Measurements from ENCODE around the gene INO80E. TPM values are rescaled to one million over a fixed set of nuclear protein-coding genes. Genes with fewer than 3 reads are reported as not detected.

INO80E gene
- total and polyA plus RNA-seq, 7 experiments from 2014 or later, result 4.3 to 141 (median 72.5) TPM

GRCh38 chr16:29984764-29985147 lies 11.3 kb upstream of the INO80E start:
- ATAC-seq (no peak), DNase-seq (no peak)
- ChIA-PET CTCF (no interaction called here), POLR2A (interaction anchor here (0.8 kb wide), 1 partner anchor 110 kb away, joined by 3 read pairs; no protein-coding TSS in a partner anchor)
- Mint-ChIP-seq H3K36me3 (peaks cover 14 to 53% (median 20%) of the 10 kb centered on the region in 5 donors), H3K9me3 (no peaks in the 10 kb centered on the region), H3K27ac (no peak overlapping the region), H3K27me3 (no peaks in the 10 kb centered on the region), H3K4me1 (peaks cover 0 to 4% (median 0%) of the 10 kb centered on the region in 7 donors), H3K4me3 (no peak overlapping the region)
- H3K9me3 ChIP-seq (ENCODE audit: control insufficient read depth in 2 of 3, low read length in 3 of 3), result no peaks in the 10 kb centered on the region
- no peaks in the 10 kb centered on the region for H3K27me3 ChIP-seq (ENCODE audit: control insufficient read depth in 2 of 2, insufficient read depth in 2 of 2, low read length in 2 of 2)
- intact Hi-C loops (cut with micrococcal nuclease), result no loop called here
- peaks cover 7 to 97% (median 14%) of the 10 kb centered on the region in 3 experiments for H3K36me3 ChIP-seq (ENCODE audit: control insufficient read depth in 2 of 3, insufficient read depth in 3 of 3, low read length in 3 of 3)
- no peak overlapping the region for H3K27ac ChIP-seq (ENCODE audit: low read depth, low read length)
- no peak overlapping the region for H3K4me3 ChIP-seq (ENCODE audit: low read length)
- H3K4me1 ChIP-seq (ENCODE audit: control insufficient read depth in 2 of 2, insufficient read depth in 2 of 2, low read length in 2 of 2), result no peaks in the 10 kb centered on the region

DNA sequence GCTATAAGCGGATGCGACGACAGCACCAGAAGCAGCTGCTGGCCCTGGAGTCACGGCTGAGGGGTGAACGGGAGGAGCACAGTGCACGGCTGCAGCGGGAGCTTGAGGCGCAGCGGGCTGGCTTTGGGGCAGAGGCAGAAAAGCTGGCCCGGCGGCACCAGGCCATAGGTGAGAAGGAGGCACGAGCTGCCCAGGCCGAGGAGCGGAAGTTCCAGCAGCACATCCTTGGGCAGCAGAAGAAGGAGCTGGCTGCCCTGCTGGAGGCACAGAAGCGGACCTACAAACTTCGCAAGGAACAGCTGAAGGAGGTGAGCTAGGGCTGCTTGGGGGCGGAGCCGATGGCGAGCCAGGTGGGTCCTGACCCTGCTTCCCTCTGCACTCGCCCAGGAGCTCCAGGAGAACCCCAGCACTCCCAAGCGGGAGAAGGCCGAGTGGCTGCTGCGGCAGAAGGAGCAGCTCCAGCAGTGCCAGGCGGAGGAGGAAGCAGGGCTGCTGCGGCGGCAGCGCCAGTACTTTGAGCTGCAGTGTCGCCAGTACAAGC lies 10.7 kb upstream of the INO80E start:
- peaks cover 0 to 3% (median 0%) of the 10 kb centered on the region in 7 donors for H3K4me1 Mint-ChIP-seq
- no peaks in the 10 kb centered on the region for H3K9me3 ChIP-seq (ENCODE audit: control insufficient read depth in 2 of 3, low read length in 3 of 3)
- H3K9me3 Mint-ChIP-seq, result no peaks in the 10 kb centered on the region
- H3K4me1 ChIP-seq (ENCODE audit: control insufficient read depth in 2 of 2, insufficient read depth in 2 of 2, low read length in 2 of 2), result no peaks in the 10 kb centered on the region
- no peak overlapping the region for H3K4me3 Mint-ChIP-seq
- peaks cover 1 to 97% (median 11%) of the 10 kb centered on the region in 3 experiments for H3K36me3 ChIP-seq (ENCODE audit: control insufficient read depth in 2 of 3, insufficient read depth in 3 of 3, low read length in 3 of 3)
- no peaks in the 10 kb centered on the region for H3K27me3 ChIP-seq (ENCODE audit: control insufficient read depth in 2 of 2, insufficient read depth in 2 of 2, low read length in 2 of 2)
- H3K27ac ChIP-seq (ENCODE audit: low read depth, low read length), result no peak overlapping the region
- H3K36me3 Mint-ChIP-seq, result peaks cover 14 to 51% (median 21%) of the 10 kb centered on the region in 5 donors
- intact Hi-C loops (cut with micrococcal nuclease), result no loop called here
- H3K27me3 Mint-ChIP-seq, result no peaks in the 10 kb centered on the region
- ChIA-PET POLR2A (no interaction called here), CTCF (interaction anchor here (0.6 kb wide), 2 partner anchors 87 to 256 kb away, joined by 3 to 8 read pairs; no protein-coding TSS in a partner anchor)
- no peak for DNase-seq
- no peak overlapping the region for H3K4me3 ChIP-seq (ENCODE audit: low read length)
- no peak overlapping the region for H3K27ac Mint-ChIP-seq
- ATAC-seq, result no peak

GRCh38 chr16:29986231-29986630 lies 9.8 kb upstream of the INO80E start:
- H3K9me3 Mint-ChIP-seq, result no peaks in the 10 kb centered on the region
- no peaks in the 10 kb centered on the region for H3K9me3 ChIP-seq (ENCODE audit: control insufficient read depth in 2 of 3, low read length in 3 of 3)
- H3K4me3 ChIP-seq (ENCODE audit: low read length), result no peak overlapping the region
- H3K27me3 Mint-ChIP-seq, result no peaks in the 10 kb centered on the region
- H3K4me1 Mint-ChIP-seq, result no peaks in the 10 kb centered on the region
- ChIA-PET POLR2A (interaction anchor here (0.9 to 1.8 kb wide), 2 partner anchors 9 to 25 kb away, joined by 3 to 6 read pairs; partner anchors contain the start of genes HIRIP3 and TMEM219), CTCF (interaction anchor here (0.6 kb wide), 1 partner anchor 88 kb away, joined by 8 read pairs; no protein-coding TSS in a partner anchor)
- ATAC-seq, result no peak
- H3K36me3 Mint-ChIP-seq, result peaks cover 14 to 48% (median 23%) of the 10 kb centered on the region in 5 donors
- H3K4me1 ChIP-seq (ENCODE audit: control insufficient read depth in 2 of 2, insufficient read depth in 2 of 2, low read length in 2 of 2), result no peaks in the 10 kb centered on the region
- no peak overlapping the region for H3K4me3 Mint-ChIP-seq
- DNase-seq, result no peak
- no peaks in the 10 kb centered on the region for H3K27me3 ChIP-seq (ENCODE audit: control insufficient read depth in 2 of 2, insufficient read depth in 2 of 2, low read length in 2 of 2)
- no peak overlapping the region for H3K27ac Mint-ChIP-seq
- intact Hi-C loops (cut with micrococcal nuclease), result no loop called here
- H3K27ac ChIP-seq (ENCODE audit: low read depth, low read length), result no peak overlapping the region
- peaks cover 0 to 98% (median 4%) of the 10 kb centered on the region in 3 experiments for H3K36me3 ChIP-seq (ENCODE audit: control insufficient read depth in 2 of 3, insufficient read depth in 3 of 3, low read length in 3 of 3)

GRCh38 chr16:29986931-29987330 lies 9.1 kb upstream of the INO80E start:
- Histone ChIP-seq H3K9me3 (ENCODE audit: control insufficient read depth in 2 of 3, low read length in 3 of 3) (no peaks in the 10 kb centered on the region), H3K36me3 (ENCODE audit: control insufficient read depth in 2 of 3, insufficient read depth in 3 of 3, low read length in 3 of 3) (peaks cover 0 to 98% (median 0%) of the 10 kb centered on the region in 3 experiments), H3K27me3 (ENCODE audit: control insufficient read depth in 2 of 2, insufficient read depth in 2 of 2, low read length in 2 of 2) (no peaks in the 10 kb centered on the region), H3K4me3 (ENCODE audit: low read length) (no peak overlapping the region), H3K4me1 (ENCODE audit: control insufficient read depth in 2 of 2, insufficient read depth in 2 of 2, low read length in 2 of 2) (no peaks in the 10 kb centered on the region), H3K27ac (ENCODE audit: low read depth, low read length) (no peak overlapping the region)
- H3K27me3 Mint-ChIP-seq, result no peaks in the 10 kb centered on the region
- intact Hi-C loops (cut with micrococcal nuclease), result no loop called here
- H3K27ac Mint-ChIP-seq, result no peak overlapping the region
- H3K4me1 Mint-ChIP-seq, result no peaks in the 10 kb centered on the region
- ChIA-PET CTCF (interaction anchor here (0.5 to 0.6 kb wide), 2 partner anchors 88 to 228 kb away, joined by 3 to 7 read pairs; no protein-coding TSS in a partner anchor), POLR2A (interaction anchor here (0.9 to 1.8 kb wide), 2 partner anchors 9 to 25 kb away, joined by 3 to 6 read pairs; partner anchors contain the start of genes HIRIP3 and TMEM219)
- DNase-seq (no peak), ATAC-seq (no peak)
- no peaks in the 10 kb centered on the region for H3K9me3 Mint-ChIP-seq
- no peak overlapping the region for H3K4me3 Mint-ChIP-seq
- peaks cover 14 to 45% (median 21%) of the 10 kb centered on the region in 5 donors for H3K36me3 Mint-ChIP-seq

DNA sequence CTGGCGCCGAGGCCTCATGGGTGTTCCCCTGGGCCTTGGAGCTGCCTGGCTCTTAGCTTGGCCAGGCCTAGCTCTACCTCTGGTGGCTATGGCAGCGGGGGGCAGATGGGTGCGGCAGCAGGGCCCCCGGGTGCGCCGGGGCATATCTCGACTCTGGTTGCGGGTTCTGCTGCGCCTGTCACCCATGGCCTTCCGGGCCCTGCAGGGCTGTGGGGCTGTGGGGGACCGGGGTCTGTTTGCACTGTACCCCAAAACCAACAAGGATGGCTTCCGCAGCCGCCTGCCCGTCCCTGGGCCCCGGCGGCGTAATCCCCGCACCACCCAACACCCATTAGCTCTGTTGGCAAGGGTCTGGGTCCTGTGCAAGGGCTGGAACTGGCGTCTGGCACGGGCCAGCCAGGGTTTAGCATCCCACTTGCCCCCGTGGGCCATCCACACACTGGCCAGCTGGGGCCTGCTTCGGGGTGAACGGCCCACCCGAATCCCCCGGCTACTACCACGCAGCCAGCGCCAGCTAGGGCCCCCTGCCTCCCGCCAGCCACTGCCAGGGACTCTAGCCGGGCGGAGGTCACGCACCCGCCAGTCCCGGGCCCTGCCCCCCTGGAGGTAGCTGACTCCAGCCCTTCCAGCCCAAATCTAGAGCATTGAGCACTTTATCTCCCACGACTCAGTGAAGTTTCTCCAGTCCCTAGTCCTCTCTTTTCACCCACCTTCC lies 8.5 kb upstream of the INO80E start:
- Histone ChIP-seq H3K27ac (ENCODE audit: low read depth, low read length) (no peak overlapping the region), H3K36me3 (ENCODE audit: control insufficient read depth in 2 of 3, insufficient read depth in 3 of 3, low read length in 3 of 3) (peaks cover 0 to 98% (median 0%) of the 10 kb centered on the region in 3 experiments), H3K9me3 (ENCODE audit: control insufficient read depth in 2 of 3, low read length in 3 of 3) (no peaks in the 10 kb centered on the region), H3K4me1 (ENCODE audit: control insufficient read depth in 2 of 2, insufficient read depth in 2 of 2, low read length in 2 of 2) (no peaks in the 10 kb centered on the region), H3K4me3 (ENCODE audit: low read length) (no peak overlapping the region), H3K27me3 (ENCODE audit: control insufficient read depth in 2 of 2, insufficient read depth in 2 of 2, low read length in 2 of 2) (no peaks in the 10 kb centered on the region)
- ChIA-PET CTCF (interaction anchor here (0.5 to 0.6 kb wide), 2 partner anchors 89 to 229 kb away, joined by 3 to 7 read pairs; no protein-coding TSS in a partner anchor), POLR2A (interaction anchor here (0.9 to 1.8 kb wide), 2 partner anchors 8 to 26 kb away, joined by 3 to 6 read pairs; partner anchors contain the start of genes HIRIP3 and TMEM219)
- peaks cover 14 to 41% (median 21%) of the 10 kb centered on the region in 5 donors for H3K36me3 Mint-ChIP-seq
- no peak overlapping the region for H3K4me3 Mint-ChIP-seq
- peak overlapping the region in 1 of 9 donors; percentile 26 for H3K27ac Mint-ChIP-seq
- no peaks in the 10 kb centered on the region for H3K27me3 Mint-ChIP-seq
- intact Hi-C loops (cut with micrococcal nuclease), result no loop called here
- no peaks in the 10 kb centered on the region for H3K4me1 Mint-ChIP-seq
- H3K9me3 Mint-ChIP-seq, result no peaks in the 10 kb centered on the region
- DNase-seq (no peak), ATAC-seq (no peak)

GRCh38 chr16:29988346-29989075 lies 7.5 kb upstream of the INO80E start:
- intact Hi-C loops (cut with micrococcal nuclease), result no loop called here
- peaks cover 11 to 39% (median 17%) of the 10 kb centered on the region in 5 donors for H3K36me3 Mint-ChIP-seq
- ChIA-PET POLR2A (interaction anchor here (1.0 kb wide), 1 partner anchor 15 kb away, joined by 3 read pairs; the partner anchor contains the start of gene TAOK2), CTCF (no interaction called here)
- ATAC-seq (no peak), DNase-seq (no peak)
- no peaks in the 10 kb centered on the region for H3K9me3 Mint-ChIP-seq
- H3K36me3 ChIP-seq (ENCODE audit: control insufficient read depth in 2 of 3, insufficient read depth in 3 of 3, low read length in 3 of 3), result peaks cover 0 to 98% (median 0%) of the 10 kb centered on the region in 3 experiments
- H3K4me3 ChIP-seq (ENCODE audit: low read length), result no peak overlapping the region
- peak overlapping the region in 1 of 10 donors; percentile 25 for H3K4me3 Mint-ChIP-seq
- H3K4me1 Mint-ChIP-seq, result no peaks in the 10 kb centered on the region
- H3K27ac ChIP-seq (ENCODE audit: low read depth, low read length), result no peak overlapping the region
- no peaks in the 10 kb centered on the region for H3K27me3 ChIP-seq (ENCODE audit: control insufficient read depth in 2 of 2, insufficient read depth in 2 of 2, low read length in 2 of 2)
- H3K27me3 Mint-ChIP-seq, result no peaks in the 10 kb centered on the region
- no peaks in the 10 kb centered on the region for H3K9me3 ChIP-seq (ENCODE audit: control insufficient read depth in 2 of 3, low read length in 3 of 3)
- no peaks in the 10 kb centered on the region for H3K4me1 ChIP-seq (ENCODE audit: control insufficient read depth in 2 of 2, insufficient read depth in 2 of 2, low read length in 2 of 2)
- H3K27ac Mint-ChIP-seq, result peak overlapping the region in 3 of 9 donors; percentile 26 to 69 (median 41)

Measured in naive thymus-derived CD4-positive, alpha-beta T cell (primary cell).